Adrenal gland (tissue), 5 donors: Measurements from ENCODE around the gene PKD1.

ENCODE experiments used
- POLR2A ChIP-seq, 2 donors: fragments of 450-650 bp; IDR thresholded peaks; one replicate each; pipeline ENCODE4 v1.6.1; 2017; ENCODE audit warnings: antibody characterized with exemption in 2 of 2, mild to moderate bottlenecking in 2 of 2, moderate library complexity in 1 of 2
- TF ChIP-seq, protein P1 (sequence below), 6 experiments: fragments of 450-650 bp in 4 of 6; fragments of 200-600 bp in 2 of 6; sonication (generic) in 1 of 6; IDR thresholded peaks; 1 replicate in 5 of 6; 2 replicates in 1 of 6; pipeline versions ENCODE4 v1.5.1 to v1.8.0; 2016 to 2021; ENCODE audit warnings: antibody characterized with exemption in 6 of 6, mild to moderate bottlenecking in 2 of 6, moderate library complexity in 1 of 6
- donor health status: DM: no; HTN: no; CAD: no.

GRCh38 chr16:2071454-2072202 lies 64.1 kb downstream of the PKD1 start:
- TF ChIP-seq, protein P1, sequence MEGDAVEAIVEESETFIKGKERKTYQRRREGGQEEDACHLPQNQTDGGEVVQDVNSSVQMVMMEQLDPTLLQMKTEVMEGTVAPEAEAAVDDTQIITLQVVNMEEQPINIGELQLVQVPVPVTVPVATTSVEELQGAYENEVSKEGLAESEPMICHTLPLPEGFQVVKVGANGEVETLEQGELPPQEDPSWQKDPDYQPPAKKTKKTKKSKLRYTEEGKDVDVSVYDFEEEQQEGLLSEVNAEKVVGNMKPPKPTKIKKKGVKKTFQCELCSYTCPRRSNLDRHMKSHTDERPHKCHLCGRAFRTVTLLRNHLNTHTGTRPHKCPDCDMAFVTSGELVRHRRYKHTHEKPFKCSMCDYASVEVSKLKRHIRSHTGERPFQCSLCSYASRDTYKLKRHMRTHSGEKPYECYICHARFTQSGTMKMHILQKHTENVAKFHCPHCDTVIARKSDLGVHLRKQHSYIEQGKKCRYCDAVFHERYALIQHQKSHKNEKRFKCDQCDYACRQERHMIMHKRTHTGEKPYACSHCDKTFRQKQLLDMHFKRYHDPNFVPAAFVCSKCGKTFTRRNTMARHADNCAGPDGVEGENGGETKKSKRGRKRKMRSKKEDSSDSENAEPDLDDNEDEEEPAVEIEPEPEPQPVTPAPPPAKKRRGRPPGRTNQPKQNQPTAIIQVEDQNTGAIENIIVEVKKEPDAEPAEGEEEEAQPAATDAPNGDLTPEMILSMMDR (IDR thresholded peaks at IDR 0.05): no peak
- no peak for TF ChIP-seq POLR2A (IDR thresholded peaks at IDR 0.05)
